GM12872 (cell line): ENCODE data around the gene ZNF438.

Source experiments
- CTCF ChIP-seq: IDR thresholded peaks from 3 replicates; pipeline ENCODE4 v1.5.1; 2011; ENCODE audit warnings: low read depth, mild to moderate bottlenecking, low read length, moderate library complexity; ENCODE audit not compliant: insufficient read depth

The ZNF438 gene

DNA sequence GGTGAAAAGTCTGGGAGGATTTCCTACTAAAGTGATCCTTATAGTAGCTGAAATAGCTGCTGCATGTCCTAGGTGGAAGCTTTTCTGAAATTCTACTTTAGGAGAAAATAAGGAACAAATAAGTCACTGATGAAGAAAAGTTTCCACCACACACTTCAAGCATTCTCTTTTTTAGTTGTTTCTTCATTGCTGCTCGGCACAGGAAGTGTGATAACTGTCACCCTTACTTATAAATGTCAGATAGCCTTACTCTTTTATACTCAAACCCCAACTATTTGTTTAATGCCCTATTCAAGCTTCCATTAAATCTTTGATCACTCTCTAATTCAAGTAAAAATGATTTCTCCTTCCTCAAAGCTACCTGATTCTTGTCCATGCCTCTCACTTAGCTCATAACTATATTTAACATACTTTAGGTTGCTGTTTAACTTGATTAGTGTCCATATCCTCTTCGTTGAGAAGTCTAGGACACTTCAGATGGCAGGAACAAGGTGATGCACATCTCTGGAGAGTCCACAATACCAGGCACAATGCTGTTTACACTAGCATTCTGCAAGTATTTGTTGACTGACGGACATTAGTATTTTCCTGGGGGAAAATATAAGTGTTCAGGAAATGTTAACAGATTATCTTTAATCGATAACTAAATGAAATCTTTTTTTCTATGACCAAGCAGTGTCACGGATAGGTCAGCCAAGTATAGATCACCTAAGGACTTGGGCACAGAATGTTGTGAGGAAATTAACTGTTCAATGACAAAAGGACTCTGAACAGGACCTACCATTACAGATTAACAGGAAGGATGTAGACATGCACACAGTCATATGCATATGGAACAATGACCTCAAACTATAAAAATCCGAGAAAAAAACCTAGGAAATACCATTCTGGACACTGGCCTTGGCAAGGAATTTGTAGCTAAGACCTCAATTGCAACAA lies 67.4 kb downstream of the ZNF438 start:
- no peak for TF ChIP-seq CTCF

DNA sequence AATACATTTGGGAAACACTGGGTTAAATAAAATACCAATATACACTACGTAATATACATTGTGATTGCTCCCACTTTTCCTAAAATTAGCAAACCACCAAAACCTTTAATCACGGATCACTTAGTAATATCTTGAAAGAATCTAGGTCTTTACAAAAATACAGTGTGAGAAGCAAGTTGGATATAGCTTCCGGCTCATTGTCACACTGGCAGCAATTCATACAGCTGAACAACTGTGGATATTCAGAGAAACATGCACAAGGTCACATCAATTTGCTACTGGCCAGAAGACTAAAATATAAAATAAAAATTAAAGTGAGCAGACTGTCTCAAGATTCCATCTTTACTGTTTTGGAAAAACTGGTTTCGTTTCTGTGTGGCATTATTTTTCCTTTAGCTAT lies 69.1 kb downstream of the ZNF438 start:
- TF ChIP-seq CTCF = no peak

DNA sequence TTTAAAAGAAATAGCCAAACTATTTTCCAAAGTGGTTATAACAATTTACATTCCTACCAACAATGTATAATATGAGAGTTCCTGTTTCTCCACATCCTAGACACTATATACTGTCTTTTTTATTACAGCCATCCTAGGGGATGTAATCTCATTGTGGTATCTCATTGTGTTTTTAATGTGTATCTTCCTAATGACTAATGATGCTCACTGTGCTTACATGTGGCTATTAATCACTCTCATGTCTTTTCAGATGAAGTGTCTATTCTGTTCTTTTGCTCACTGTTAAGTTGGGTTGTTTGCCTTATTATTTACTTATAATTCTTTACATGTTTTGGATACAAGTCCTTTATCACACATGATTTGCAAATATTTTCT lies 71.8 kb downstream of the ZNF438 start:
- no peak for TF ChIP-seq CTCF

- no peak for TF ChIP-seq CTCF
Measured at GRCh38 chr10:30944005-30944404, 87.7 kb downstream of the ZNF438 start.

GRCh38 chr10:30943451-30943850 lies 88.2 kb downstream of the ZNF438 start:
- TF ChIP-seq CTCF = no peak

DNA sequence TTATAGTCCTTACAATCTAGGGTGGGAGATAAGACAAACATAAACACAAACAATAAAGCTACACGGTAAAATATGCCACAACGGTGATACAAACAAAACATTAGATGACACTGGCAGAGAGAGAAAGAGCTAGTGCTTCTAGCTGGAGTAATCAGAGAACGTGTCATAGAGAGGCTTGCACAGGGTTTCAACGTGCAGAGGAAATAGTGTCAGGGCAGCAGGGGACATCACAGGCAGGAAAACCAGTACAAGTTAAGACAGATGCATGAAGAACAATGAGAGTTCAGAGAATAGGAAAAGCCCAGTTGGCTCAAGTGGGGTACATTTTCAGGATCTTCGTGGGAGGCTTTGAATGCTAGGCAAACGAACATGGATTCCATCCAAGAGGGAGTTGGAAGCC lies 91.4 kb downstream of the ZNF438 start:
- TF ChIP-seq CTCF = no peak

GRCh38 chr10:30939643-30940251 lies 91.9 kb downstream of the ZNF438 start:
- no peak for TF ChIP-seq CTCF
